WTC11 (cell line): ENCODE results near the gene GRM7. TPM values are rescaled to one million over a fixed set of nuclear protein-coding genes. Genes with fewer than 3 reads are reported as not detected.

Experiments
- ATAC-seq: fragments of 200-7000 bp; cut with Tn5 transposase; 2 replicates; pipeline ENCODE4 v1.10.0; 2021; ENCODE audit warnings: mild to moderate bottlenecking, moderate library complexity
- CTCF ChIA-PET: fragments of 300-600 bp; sonication (Branson Sonifier 250); formaldehyde crosslinking; loops from one replicate; lab custom pipeline; 2021; ENCODE audit warnings: antibody characterized with exemption; lab: Charles Lee
- POLR2A ChIA-PET: fragments of 350-600 bp; sonication (Branson Sonifier 250); formaldehyde crosslinking; loops from one replicate; lab custom pipeline; 2021; ENCODE audit warnings: antibody characterized with exemption; lab: Charles Lee
- DNase-seq: peaks from one replicate; pipeline ENCODE4 v3.0.0; 2021; ENCODE audit warnings: low spot score
- H3K27ac Mint-ChIP-seq: 2 replicates; pipeline ENCODE4 v1.8.0; 2021; ENCODE audit warnings: mixed read lengths
- H3K27me3 Mint-ChIP-seq: 2 replicates; pipeline ENCODE4 v1.8.0; 2021; ENCODE audit warnings: low read depth, mild to moderate bottlenecking, moderate library complexity, mixed read lengths
- H3K36me3 Mint-ChIP-seq: 2 replicates; pipeline ENCODE4 v1.8.0; 2021; ENCODE audit warnings: mixed read lengths
- H3K4me1 Mint-ChIP-seq: 2 replicates; pipeline ENCODE4 v1.8.0; 2022; ENCODE audit warnings: mixed read lengths
- H3K4me3 Mint-ChIP-seq: 2 replicates; pipeline ENCODE4 v1.8.0; 2021; ENCODE audit warnings: mild to moderate bottlenecking, moderate library complexity, mixed read lengths
- H3K9me3 Mint-ChIP-seq: 2 replicates; pipeline ENCODE4 v1.8.0; 2021; ENCODE audit warnings: mixed read lengths
- CREB1 ChIP-seq: sonication (generic); formaldehyde crosslinking; IDR thresholded peaks from 2 replicates; pipeline ENCODE4 v1.8.0; 2023; ENCODE audit warnings: mild to moderate bottlenecking, missing genetic modification reagents
- FOXP1 ChIP-seq: sonication (generic); formaldehyde crosslinking; IDR thresholded peaks from 2 replicates; pipeline ENCODE4 v1.8.0; 2022; ENCODE audit warnings: missing genetic modification reagents, mild to moderate bottlenecking, moderate library complexity, borderline replicate concordance
- OVOL2 ChIP-seq: fragments of 250-450 bp; sonication (Bioruptor Pico); IDR thresholded peaks from 2 replicates; pipeline ENCODE4 v1.9.0; 2021; ENCODE audit warnings: mild to moderate bottlenecking, borderline replicate concordance
- PRRX2 ChIP-seq: fragments of 250-450 bp; sonication (Bioruptor Pico); IDR thresholded peaks from 2 replicates; pipeline ENCODE4 v1.8.0; 2021; ENCODE audit warnings: mild to moderate bottlenecking
- SP1 ChIP-seq: sonication (generic); formaldehyde crosslinking; conservative IDR thresholded peaks from 2 replicates; pipeline ENCODE4 v1.8.1; 2022; ENCODE audit warnings: missing genetic modification reagents
- TCF7 ChIP-seq: sonication (generic); formaldehyde crosslinking; IDR thresholded peaks from 2 replicates; pipeline ENCODE4 v1.8.0; 2022; ENCODE audit warnings: mild to moderate bottlenecking, low read depth, missing genetic modification reagents, moderate library complexity
- TEAD1 ChIP-seq: sonication (generic); formaldehyde crosslinking; IDR thresholded peaks from 2 replicates; pipeline ENCODE4 v1.8.0; 2022; ENCODE audit warnings: mild to moderate bottlenecking, missing genetic modification reagents
- TP53 ChIP-seq: sonication (generic); formaldehyde crosslinking; IDR thresholded peaks from 2 replicates; pipeline ENCODE4 v1.8.1; 2023; ENCODE audit warnings: mild to moderate bottlenecking, missing genetic modification reagents
- ZNF138 ChIP-seq: sonication (generic); formaldehyde crosslinking; conservative IDR thresholded peaks from 2 replicates; pipeline ENCODE4 v1.8.1; 2022; ENCODE audit warnings: mild to moderate bottlenecking, moderate library complexity, missing genetic modification reagents
- ZNF263 ChIP-seq: sonication (generic); formaldehyde crosslinking; IDR thresholded peaks from 2 replicates; pipeline ENCODE4 v1.8.1; 2022; ENCODE audit warnings: low read depth, mild to moderate bottlenecking, moderate library complexity, missing genetic modification reagents
- ZNF317 ChIP-seq: sonication (generic); formaldehyde crosslinking; IDR thresholded peaks from 2 replicates; pipeline ENCODE4 v1.8.1; 2023; ENCODE audit warnings: low read depth, mild to moderate bottlenecking, moderate library complexity, missing genetic modification reagents, borderline replicate concordance
- ZNF423 ChIP-seq: fragments of 250-450 bp; sonication (Bioruptor Pico); IDR thresholded peaks from 2 replicates; pipeline ENCODE4 v2.1.2; 2022; ENCODE audit warnings: mild to moderate bottlenecking, moderate library complexity
- ZNF671 ChIP-seq: fragments of 250-450 bp; sonication (Bioruptor Pico); IDR thresholded peaks from 2 replicates; pipeline ENCODE4 v1.8.0; 2021; ENCODE audit warnings: mild to moderate bottlenecking
- total RNA-seq: library from RNA; stranded (reverse); gene quantifications from 3 replicates; pipeline ENCODE4 v1.2.3, GENCODE V29; 2021
- TF ChIP-seq, protein P1 (sequence below): sonication (generic); formaldehyde crosslinking; conservative IDR thresholded peaks from 2 replicates; pipeline ENCODE4 v1.8.1; 2023; ENCODE audit warnings: mild to moderate bottlenecking, low read depth, missing genetic modification reagents, moderate library complexity
- TF ChIP-seq, protein P2 (sequence below): sonication (generic); formaldehyde crosslinking; IDR thresholded peaks from 2 replicates; pipeline ENCODE4 v1.8.0; 2022; ENCODE audit warnings: missing genetic modification reagents
- TF ChIP-seq, protein P3 (sequence below): sonication (generic); formaldehyde crosslinking; IDR thresholded peaks from 2 replicates; pipeline ENCODE4 v1.8.0; 2023; ENCODE audit warnings: missing genetic modification reagents
- TF ChIP-seq, protein P4 (sequence below): sonication (generic); formaldehyde crosslinking; IDR thresholded peaks from 2 replicates; pipeline ENCODE4 v1.8.1; 2022; ENCODE audit warnings: low read depth, mild to moderate bottlenecking, moderate library complexity, missing genetic modification reagents, borderline replicate concordance
- TF ChIP-seq, protein P5 (sequence below): fragments of 250-450 bp; sonication (Bioruptor Pico); IDR thresholded peaks from 2 replicates; pipeline ENCODE4 v1.8.0; 2021; ENCODE audit warnings: mild to moderate bottlenecking
- TF ChIP-seq, protein P6 (sequence below): sonication (generic); formaldehyde crosslinking; IDR thresholded peaks from 2 replicates; pipeline ENCODE4 v1.8.0; 2023; ENCODE audit warnings: missing genetic modification reagents, mild to moderate bottlenecking, borderline replicate concordance

GRM7 gene
- total RNA-seq, 1 experiment from 2014 or later = 0.42 TPM

DNA sequence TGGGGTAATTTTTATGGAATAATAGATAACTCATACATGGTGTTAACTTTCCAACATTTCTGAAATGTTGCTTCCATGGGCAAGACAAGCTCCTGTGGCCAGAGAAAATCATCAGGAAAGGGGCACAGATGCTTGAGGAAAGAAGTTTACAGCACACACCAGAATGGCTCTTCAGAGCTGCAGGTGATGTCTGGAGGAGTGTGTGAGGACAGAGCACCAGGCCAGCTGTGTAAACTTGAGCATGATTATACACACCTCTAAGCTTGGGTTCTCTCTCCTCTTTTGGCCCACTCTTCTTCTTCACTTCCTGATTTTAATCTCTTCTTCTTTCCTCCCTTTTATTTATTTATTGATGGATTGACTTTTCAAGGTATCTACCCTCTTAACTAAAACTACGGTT, 676.0 kb downstream of the GRM7 start:
- ATAC-seq (no peak), DNase-seq (no peak)
- no peaks in the 10 kb centered on the region for H3K36me3 Mint-ChIP-seq
- H3K4me1 Mint-ChIP-seq = no peaks in the 10 kb centered on the region
- ChIA-PET CTCF (no interaction called here), POLR2A (no interaction called here)
- no peak overlapping the region for H3K27ac Mint-ChIP-seq
- H3K27me3 Mint-ChIP-seq = no peaks in the 10 kb centered on the region
- no peaks in the 10 kb centered on the region for H3K9me3 Mint-ChIP-seq
- TF ChIP-seq, protein P1, sequence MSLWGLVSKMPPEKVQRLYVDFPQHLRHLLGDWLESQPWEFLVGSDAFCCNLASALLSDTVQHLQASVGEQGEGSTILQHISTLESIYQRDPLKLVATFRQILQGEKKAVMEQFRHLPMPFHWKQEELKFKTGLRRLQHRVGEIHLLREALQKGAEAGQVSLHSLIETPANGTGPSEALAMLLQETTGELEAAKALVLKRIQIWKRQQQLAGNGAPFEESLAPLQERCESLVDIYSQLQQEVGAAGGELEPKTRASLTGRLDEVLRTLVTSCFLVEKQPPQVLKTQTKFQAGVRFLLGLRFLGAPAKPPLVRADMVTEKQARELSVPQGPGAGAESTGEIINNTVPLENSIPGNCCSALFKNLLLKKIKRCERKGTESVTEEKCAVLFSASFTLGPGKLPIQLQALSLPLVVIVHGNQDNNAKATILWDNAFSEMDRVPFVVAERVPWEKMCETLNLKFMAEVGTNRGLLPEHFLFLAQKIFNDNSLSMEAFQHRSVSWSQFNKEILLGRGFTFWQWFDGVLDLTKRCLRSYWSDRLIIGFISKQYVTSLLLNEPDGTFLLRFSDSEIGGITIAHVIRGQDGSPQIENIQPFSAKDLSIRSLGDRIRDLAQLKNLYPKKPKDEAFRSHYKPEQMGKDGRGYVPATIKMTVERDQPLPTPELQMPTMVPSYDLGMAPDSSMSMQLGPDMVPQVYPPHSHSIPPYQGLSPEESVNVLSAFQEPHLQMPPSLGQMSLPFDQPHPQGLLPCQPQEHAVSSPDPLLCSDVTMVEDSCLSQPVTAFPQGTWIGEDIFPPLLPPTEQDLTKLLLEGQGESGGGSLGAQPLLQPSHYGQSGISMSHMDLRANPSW (CRISPR knock-in tag) = no peak
- no peak for TF ChIP-seq PRRX2
- TF ChIP-seq CREB1 (CRISPR knock-in tag) = no peak
- TF ChIP-seq TCF7 (CRISPR knock-in tag) = no peak
- no peak for TF ChIP-seq ZNF423 (CRISPR knock-in tag)
- no peak for TF ChIP-seq SP1 (CRISPR knock-in tag)
- TF ChIP-seq ZNF138 (CRISPR knock-in tag) = no peak
- TF ChIP-seq, protein P2, sequence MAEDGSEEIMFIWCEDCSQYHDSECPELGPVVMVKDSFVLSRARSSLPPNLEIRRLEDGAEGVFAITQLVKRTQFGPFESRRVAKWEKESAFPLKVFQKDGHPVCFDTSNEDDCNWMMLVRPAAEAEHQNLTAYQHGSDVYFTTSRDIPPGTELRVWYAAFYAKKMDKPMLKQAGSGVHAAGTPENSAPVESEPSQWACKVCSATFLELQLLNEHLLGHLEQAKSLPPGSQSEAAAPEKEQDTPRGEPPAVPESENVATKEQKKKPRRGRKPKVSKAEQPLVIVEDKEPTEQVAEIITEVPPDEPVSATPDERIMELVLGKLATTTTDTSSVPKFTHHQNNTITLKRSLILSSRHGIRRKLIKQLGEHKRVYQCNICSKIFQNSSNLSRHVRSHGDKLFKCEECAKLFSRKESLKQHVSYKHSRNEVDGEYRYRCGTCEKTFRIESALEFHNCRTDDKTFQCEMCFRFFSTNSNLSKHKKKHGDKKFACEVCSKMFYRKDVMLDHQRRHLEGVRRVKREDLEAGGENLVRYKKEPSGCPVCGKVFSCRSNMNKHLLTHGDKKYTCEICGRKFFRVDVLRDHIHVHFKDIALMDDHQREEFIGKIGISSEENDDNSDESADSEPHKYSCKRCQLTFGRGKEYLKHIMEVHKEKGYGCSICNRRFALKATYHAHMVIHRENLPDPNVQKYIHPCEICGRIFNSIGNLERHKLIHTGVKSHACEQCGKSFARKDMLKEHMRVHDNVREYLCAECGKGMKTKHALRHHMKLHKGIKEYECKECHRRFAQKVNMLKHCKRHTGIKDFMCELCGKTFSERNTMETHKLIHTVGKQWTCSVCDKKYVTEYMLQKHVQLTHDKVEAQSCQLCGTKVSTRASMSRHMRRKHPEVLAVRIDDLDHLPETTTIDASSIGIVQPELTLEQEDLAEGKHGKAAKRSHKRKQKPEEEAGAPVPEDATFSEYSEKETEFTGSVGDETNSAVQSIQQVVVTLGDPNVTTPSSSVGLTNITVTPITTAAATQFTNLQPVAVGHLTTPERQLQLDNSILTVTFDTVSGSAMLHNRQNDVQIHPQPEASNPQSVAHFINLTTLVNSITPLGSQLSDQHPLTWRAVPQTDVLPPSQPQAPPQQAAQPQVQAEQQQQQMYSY (CRISPR knock-in tag) = no peak
- TF ChIP-seq, protein P3, sequence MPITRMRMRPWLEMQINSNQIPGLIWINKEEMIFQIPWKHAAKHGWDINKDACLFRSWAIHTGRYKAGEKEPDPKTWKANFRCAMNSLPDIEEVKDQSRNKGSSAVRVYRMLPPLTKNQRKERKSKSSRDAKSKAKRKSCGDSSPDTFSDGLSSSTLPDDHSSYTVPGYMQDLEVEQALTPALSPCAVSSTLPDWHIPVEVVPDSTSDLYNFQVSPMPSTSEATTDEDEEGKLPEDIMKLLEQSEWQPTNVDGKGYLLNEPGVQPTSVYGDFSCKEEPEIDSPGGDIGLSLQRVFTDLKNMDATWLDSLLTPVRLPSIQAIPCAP (CRISPR knock-in tag) = no peak
- TF ChIP-seq FOXP1 = no peak
- no peak for TF ChIP-seq ZNF317
- TF ChIP-seq ZNF263 (CRISPR knock-in tag) = no peak
- TF ChIP-seq TEAD1 = no peak
- no peak for TF ChIP-seq ZNF671 (CRISPR knock-in tag)
- TF ChIP-seq TP53 = no peak
- no peak for TF ChIP-seq OVOL2 (CRISPR knock-in tag)
- TF ChIP-seq, protein P4, sequence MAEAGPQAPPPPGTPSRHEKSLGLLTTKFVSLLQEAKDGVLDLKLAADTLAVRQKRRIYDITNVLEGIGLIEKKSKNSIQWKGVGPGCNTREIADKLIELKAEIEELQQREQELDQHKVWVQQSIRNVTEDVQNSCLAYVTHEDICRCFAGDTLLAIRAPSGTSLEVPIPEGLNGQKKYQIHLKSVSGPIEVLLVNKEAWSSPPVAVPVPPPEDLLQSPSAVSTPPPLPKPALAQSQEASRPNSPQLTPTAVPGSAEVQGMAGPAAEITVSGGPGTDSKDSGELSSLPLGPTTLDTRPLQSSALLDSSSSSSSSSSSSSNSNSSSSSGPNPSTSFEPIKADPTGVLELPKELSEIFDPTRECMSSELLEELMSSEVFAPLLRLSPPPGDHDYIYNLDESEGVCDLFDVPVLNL (CRISPR knock-in tag) = no peak
- TF ChIP-seq, protein P5, sequence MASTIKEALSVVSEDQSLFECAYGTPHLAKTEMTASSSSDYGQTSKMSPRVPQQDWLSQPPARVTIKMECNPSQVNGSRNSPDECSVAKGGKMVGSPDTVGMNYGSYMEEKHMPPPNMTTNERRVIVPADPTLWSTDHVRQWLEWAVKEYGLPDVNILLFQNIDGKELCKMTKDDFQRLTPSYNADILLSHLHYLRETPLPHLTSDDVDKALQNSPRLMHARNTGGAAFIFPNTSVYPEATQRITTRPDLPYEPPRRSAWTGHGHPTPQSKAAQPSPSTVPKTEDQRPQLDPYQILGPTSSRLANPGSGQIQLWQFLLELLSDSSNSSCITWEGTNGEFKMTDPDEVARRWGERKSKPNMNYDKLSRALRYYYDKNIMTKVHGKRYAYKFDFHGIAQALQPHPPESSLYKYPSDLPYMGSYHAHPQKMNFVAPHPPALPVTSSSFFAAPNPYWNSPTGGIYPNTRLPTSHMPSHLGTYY (CRISPR knock-in tag) = no peak
- TF ChIP-seq, protein P6, sequence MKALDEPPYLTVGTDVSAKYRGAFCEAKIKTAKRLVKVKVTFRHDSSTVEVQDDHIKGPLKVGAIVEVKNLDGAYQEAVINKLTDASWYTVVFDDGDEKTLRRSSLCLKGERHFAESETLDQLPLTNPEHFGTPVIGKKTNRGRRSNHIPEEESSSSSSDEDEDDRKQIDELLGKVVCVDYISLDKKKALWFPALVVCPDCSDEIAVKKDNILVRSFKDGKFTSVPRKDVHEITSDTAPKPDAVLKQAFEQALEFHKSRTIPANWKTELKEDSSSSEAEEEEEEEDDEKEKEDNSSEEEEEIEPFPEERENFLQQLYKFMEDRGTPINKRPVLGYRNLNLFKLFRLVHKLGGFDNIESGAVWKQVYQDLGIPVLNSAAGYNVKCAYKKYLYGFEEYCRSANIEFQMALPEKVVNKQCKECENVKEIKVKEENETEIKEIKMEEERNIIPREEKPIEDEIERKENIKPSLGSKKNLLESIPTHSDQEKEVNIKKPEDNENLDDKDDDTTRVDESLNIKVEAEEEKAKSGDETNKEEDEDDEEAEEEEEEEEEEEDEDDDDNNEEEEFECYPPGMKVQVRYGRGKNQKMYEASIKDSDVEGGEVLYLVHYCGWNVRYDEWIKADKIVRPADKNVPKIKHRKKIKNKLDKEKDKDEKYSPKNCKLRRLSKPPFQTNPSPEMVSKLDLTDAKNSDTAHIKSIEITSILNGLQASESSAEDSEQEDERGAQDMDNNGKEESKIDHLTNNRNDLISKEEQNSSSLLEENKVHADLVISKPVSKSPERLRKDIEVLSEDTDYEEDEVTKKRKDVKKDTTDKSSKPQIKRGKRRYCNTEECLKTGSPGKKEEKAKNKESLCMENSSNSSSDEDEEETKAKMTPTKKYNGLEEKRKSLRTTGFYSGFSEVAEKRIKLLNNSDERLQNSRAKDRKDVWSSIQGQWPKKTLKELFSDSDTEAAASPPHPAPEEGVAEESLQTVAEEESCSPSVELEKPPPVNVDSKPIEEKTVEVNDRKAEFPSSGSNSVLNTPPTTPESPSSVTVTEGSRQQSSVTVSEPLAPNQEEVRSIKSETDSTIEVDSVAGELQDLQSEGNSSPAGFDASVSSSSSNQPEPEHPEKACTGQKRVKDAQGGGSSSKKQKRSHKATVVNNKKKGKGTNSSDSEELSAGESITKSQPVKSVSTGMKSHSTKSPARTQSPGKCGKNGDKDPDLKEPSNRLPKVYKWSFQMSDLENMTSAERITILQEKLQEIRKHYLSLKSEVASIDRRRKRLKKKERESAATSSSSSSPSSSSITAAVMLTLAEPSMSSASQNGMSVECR (CRISPR knock-in tag) = no peak
- TF ChIP-seq, all 79 proteins: peak for 0
- H3K4me3 Mint-ChIP-seq = no peak overlapping the region
